Measurements from ENCODE around the gene TAS2R4.
A peak's percentile ranks its signal among the peaks of the same experiment; 100 is the strongest.
"Not testable (repeated sequence)": the region's sequence is repeated elsewhere in the genome, so short reads cannot be mapped to it uniquely, and the experiment has no call there.

The TAS2R4 gene, protein sequence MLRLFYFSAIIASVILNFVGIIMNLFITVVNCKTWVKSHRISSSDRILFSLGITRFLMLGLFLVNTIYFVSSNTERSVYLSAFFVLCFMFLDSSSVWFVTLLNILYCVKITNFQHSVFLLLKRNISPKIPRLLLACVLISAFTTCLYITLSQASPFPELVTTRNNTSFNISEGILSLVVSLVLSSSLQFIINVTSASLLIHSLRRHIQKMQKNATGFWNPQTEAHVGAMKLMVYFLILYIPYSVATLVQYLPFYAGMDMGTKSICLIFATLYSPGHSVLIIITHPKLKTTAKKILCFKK

DNA sequence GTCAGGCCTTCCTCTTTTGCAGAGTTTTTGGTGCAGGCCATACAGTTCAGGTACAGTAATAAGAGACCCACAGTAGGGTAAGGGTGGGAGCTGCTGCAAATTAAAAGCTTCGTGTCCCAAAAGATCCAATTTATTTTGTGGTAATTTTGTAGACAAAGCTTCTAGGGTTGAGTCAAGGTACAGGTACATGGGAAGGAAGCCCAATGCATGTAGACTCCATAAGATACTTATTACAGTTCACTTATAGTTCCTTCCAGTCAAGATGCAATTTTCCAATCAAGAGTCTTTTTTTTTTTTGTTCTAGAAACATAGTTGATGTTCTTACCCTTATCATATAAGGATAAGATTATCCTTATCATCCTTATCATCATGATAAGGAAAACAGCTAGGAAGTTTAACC is at the start of gene TAS2R4:
TSS of gene TAS2R4 (plus strand) at position 301 of the 400 bp plus-strand sequence. CDS start 1,815 bp downstream, outside the sequence.
- DNase-seq (ENCODE audit: low spot score): no peak

DNA sequence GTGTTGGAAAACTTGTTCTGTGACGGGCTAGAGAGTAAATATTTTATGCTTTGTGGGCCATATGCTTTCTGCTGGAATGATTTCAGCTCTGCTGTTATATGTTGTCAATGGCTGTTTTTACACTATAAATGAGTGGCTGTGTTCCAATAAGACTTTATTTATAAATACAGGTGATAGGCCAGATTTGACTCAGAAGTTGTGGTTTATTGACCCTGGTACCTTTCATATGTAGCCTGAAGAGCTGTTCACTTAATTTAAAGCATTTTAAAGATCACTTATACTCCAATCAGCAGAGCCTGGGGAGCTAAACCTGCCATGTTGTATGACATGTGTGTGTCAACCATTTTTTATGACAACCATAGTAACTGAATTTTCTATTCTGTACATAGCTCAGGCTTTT is 47.5 kb upstream of the TAS2R4 start:
- DNase-seq (ENCODE audit: low spot score): no peak

DNA sequence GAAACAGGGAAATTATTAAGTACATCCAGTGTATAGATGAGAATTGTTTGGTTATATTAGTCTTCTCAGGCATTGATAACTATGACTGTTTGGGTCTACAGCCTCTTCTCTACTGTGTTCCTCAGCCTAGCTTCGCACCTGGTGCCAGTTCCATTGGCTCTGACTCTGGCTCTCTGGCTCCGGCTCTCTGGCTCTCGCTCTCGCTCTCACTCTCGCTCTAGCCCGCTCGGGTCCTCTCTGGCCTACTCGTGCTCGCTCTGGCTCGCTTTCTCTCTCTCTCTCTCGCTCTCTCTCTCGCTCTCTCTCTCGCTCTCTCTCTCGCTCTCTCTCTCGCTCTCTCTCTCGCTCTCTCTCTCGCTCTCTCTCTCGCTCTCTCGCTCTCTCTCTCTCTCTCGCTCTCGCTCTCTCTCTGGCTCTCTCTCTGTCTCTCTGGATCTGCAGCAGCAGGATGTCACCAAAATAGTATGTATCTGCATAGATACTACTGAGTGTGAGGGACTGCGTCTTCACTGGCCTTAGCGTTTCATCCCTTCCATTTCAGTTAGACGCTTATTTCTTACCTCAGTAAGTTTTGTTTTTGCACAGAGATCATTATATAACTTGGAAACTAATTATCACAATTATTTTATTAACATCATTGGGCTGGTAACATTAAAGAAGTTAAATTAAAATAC is 44.9 kb upstream of the TAS2R4 start:
- DNase-seq (ENCODE audit: low spot score): no peak

DNA sequence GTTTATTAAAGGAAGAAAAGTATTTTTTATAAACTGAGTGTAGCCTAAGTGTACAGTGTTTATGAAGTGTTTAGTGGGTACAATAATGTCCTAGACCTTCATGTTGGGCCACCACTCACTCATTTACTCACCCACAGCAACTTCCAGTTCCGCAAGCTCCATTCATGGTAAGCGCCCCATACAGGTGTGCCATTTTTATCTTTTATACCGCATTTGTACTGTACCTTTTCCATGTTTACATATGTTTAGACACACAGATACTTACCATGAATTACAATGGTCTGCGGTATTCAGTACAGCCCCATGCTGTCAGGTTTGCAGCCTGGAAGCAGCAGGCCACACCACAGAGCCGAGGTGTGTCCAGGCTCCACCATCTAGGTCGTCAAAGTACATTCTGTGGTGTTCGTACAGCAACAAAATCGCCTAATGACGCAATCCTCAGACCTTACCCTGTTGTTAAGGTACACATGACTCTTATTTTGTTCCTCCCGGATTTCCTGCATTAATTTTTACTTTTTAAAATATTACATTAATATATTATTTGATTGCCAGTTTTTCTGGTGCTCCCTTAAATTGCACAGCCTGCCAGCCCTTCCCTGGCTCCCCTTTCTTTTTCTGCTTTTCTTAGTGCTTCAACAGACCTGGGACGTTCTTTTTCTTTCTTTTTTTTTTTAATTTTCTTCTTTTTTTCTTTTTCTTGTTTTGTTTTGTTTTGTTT is 39.2 kb upstream of the TAS2R4 start:
- DNase-seq (ENCODE audit: low spot score): no peak

DNA sequence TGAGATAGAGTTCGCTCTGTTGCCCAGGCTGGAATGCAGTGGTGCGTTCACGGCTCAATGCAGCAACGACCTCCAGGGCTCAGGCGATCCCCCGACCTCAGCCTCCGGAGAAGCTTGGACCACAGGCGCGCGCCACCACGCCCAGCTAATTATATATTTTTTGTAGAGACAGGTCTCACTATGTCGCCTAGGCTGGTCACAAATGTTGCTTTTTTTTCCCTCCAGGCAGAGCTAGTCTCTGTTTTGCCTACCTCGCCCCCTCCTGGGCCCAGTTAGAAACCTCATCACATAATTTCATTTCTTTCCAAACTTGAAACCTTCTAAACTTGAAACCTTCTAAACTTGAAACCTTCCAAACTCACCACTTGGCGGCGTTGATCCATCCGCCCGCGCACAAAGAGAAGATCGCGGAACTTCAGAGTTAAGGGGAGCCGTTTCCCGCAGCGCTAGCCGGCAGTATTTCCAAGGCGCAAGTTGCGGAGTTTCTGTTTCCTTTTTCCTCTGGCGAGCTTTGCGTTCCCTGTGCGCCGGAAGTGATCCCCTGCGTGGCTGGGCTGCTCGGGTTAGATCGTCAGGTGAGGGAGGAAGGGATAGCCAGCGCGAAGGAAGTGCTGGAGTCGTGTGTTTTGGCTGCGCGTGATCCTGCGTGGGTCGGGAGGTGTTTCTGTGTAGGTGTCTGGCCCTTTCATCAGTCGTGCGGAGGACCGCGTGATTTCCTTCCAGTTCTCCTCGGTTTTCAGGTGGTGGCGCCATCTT is 38.5 kb upstream of the TAS2R4 start, which contains the start of gene SSBP1:
TSS of gene SSBP1 (plus strand) at position 523 of the 756 bp plus-strand sequence. CDS start 809 bp downstream, outside the sequence.
- DNase-seq (ENCODE audit: low spot score): peak; percentile 91

DNA sequence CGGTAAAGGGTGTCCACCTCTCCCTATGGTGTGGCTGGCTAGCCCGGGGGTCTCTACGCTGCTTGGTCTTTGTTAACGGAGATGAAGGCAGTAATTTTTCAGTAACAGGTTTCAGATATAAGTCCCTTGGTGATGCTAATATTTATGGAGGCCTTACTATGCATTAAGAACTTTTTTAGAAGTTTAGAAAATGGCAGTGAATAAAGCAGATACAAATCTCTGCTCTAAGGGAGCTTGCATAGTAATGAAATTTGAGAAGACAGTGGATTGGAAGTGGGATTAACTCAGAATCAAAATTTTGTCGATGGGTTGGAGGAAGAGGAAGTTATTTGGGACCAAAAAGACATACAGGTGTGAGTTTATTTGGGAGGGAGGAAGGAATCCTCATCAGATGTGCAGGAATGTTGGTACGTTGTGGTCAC is 37.9 kb upstream of the TAS2R4 start:
- DNase-seq (ENCODE audit: low spot score): no peak

DNA sequence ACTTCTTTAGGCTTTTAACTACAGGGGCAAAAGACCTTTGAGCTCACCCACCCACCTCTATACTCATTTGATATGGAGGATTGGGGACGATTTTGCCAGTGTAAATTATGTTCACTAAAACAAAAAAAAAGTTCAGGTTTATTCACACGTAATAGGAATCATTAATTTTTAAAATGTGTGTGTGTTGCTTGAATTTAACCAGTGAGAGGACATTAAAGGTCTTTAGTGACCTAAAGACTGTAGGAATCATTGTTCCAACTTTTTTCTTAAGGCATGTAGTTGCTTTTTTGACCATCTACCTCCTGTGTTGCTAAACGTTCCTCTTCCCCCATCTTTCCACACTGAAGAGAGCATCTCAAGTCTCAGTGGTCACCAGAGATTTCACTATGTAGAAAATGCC is 37.2 kb upstream of the TAS2R4 start:
- no peak for DNase-seq (ENCODE audit: low spot score)

DNA sequence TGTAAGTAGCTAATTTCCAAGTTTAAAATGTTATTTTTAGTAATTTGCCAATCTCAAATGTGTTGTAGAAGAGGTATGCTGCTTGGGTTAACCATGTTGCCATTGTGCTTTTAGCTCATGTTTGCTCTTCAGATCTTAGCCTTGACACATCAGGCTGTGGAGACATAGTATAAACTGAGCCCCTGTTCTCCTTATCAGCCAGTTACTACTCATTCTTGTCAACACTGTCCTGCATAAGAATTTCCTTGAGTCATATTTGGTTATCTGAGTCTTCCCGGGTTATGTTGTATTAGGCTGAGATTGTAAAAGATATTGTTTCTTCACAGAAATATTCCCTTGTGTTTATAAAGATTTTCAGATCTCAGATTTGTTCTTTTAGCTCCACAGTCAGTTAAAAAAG is 34.2 kb upstream of the TAS2R4 start:
- no peak for DNase-seq (ENCODE audit: low spot score)

DNA sequence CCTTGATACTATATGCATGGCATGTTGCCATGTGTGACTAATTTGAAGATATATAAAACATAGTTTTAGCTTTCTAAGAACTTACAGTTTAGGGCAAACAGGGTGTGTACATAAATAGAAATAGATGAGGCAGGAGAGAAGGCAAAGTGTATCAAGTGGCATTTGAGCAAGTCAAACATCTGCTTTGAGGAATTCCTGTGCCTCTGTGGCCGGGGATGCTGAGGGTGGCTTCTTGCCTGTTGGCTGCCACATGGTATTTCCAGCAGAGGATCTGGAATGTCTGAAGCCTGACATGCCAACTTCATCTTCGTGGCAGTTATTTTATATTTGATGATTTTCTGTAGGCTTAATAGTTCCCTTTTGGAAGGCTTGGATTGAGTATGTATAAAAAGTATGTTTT is 32.3 kb upstream of the TAS2R4 start:
- DNase-seq (ENCODE audit: low spot score): no peak

DNA sequence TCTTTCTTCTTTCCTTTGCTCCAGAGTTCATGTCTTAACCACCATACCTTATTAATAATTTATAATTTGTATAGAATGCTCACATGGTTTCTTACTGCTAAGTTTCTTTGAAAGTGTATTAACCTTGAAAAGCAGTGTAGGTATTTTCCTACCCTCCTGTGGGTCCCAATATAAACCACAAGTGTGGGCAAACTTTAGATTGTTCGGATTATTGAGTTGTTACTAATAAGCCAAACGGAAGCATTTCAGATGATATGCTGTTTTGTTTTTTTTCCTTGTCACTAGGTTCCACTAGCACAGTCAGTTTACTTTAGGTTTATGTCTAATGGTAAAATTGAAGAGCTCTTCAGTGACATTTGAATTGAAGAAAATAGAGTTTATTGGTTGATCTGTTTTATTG is 28.1 kb upstream of the TAS2R4 start:
- DNase-seq (ENCODE audit: low spot score): no peak

DNA sequence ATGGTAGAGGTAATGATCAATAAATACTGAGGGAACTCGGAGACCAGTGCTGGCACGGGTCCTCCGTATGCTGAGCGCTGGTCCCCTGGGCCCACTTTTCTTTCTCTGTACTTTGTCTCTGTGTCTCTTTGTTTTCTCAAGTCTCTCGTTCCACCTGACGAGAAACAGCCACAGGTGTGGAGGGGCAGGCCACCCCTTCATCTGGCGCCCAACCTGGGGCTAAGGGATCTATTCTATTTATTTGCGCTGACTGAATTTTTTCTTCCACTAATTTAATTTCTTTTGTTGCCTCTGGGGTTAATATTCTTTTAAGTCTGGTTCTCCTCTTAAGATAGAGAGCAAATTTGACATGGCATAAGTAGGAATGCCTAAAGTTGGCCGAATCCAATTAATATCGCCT is 24.6 kb upstream of the TAS2R4 start:
- not testable (repeated sequence) for DNase-seq (ENCODE audit: low spot score)

DNA sequence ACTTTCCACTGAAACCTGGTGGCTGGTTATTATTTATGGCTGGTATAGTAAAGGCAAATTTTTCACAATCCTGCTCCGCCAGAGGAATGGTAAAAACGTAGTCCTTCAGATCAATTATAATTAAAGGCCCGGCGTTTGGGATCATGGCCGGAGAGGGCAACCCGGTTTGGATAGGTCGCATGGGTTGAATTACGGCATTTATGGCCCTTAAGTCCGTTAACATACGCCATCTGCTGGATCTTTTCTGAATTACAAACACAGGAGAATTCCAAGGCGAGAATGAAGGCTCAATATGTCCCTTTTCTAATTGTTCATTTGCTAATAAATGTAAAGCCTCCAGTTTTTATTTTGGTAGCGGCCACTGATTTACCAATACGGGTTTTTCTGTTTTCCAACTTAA is 23.8 kb upstream of the TAS2R4 start:
- DNase-seq (ENCODE audit: low spot score): no peak

DNA sequence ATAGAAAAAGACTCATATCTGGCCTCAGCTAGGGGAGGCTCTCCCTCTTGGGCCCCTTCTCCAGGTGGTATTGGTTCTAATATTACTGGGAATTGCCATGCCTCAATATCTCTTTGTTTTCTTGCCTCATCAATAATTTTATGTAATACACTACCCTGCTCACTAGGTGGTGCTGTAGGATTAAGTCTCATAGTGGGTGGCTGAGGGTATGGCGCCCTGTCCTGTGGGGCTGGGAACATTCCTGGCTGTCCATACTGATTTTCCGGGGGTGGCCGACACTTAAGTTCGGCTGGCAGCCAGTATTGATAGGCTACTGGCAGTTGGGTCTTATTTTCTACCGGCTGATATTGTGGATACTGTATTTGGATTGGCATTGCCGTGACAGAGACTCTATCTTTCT is 21.5 kb upstream of the TAS2R4 start:
- no peak for DNase-seq (ENCODE audit: low spot score)

DNA sequence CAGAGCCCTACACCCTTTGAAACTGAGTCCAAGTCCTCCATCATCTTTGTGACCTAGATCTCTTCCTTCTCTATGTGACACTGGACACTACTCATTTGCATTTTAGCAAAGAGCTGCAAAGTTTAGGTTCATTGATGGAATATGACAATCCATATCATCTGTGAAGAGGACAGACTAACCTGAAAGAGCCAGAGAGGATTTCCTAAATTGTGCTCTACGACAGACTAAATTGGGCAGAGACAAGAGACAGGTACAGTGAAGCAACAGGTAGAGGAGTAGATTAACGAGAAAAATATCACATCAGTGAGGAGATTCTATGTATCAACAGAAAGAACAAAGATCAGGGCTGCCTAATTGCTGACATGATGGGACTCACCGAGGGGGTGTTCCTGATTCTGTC is 12.7 kb upstream of the TAS2R4 start, which contains the start of gene TAS2R3:
TSS of gene TAS2R3 (plus strand) at position 301 of the 400 bp plus-strand sequence. CDS start at position 363, 62 bp downstream.
- no peak for DNase-seq (ENCODE audit: low spot score)

DNA sequence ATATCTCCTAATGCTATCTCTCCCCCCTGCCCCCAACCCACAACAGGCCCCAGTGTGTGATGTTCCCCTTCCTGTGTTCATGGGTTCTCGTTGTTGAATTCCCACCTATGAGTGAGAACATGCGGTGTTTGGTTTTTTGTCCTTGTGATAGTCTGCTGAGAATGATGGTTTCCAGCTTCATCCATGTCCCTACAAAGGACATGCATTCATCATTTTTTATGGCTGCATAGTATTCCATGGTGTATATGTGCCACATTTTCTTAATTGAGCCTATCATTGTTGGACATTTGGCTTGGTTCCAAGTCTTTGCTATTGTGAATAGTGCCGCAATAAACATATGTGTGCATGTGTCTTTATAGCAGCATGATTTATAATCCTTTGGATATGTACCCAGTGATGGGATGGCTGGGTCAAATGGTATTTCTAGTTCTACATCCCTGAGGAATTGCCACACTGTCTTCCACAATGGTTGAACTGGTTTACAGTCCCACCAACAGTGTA is 6.3 kb upstream of the TAS2R4 start:
- DNase-seq (ENCODE audit: low spot score): not testable (repeated sequence)

DNA sequence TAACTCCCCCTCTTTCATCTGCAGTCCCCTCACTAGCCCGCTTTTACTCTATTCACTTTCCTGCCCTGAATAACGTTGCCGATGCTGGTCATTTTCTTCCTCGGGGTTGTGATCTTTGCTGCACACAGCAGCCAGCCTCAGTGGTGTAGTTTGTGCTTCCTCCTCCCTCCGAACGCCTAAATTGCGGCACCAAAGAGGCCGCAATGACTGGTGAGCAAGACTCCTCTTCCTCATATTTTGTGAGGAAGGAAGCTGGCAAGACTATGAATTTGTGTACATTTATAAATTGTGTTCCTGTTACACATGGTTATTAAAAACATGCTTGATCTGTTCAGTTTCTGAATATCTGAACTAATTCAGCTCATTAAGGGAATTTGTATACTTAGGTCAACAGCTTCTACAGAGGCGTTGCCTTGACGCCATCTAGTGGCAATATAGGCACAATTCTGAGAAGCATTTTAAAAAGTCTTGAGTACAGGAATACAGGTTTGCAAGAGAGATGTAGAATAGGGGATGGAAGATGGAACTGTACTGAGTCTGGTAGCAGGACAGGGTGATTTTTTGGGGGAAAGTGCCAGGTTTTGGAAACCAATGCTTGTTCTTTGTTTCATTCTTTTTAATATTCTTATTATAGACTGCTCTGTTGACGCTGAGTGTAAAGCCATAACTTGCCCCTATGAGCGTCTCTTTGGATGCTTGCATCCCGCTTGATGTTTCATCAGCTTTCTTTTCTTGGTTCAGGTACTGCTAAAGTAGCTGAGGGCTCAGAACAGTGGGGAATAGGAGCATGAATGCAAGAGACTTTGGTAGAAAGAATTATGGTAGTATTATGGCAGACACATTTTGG is 9.5 kb downstream of the TAS2R4 start:
- no peak for DNase-seq (ENCODE audit: low spot score)

DNA sequence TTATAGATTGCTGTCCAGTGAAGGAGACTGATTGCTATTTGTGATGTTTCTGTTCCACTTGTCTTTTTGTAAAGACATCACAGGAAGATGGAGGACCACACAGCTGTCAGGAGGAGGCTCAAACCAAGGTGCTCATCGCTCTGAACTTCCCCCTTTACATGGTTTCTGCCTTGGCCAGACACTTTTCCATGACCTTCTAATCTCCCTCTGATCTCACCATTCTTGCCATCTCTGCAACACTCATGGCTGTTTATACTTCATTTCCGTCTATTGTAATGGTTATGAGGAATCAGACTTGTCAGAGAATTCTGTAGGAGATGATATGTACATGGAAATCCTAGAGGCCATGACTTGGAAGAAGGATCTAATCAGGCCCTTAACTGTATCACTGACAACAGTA is 11.8 kb downstream of the TAS2R4 start:
- DNase-seq (ENCODE audit: low spot score): no peak

DNA sequence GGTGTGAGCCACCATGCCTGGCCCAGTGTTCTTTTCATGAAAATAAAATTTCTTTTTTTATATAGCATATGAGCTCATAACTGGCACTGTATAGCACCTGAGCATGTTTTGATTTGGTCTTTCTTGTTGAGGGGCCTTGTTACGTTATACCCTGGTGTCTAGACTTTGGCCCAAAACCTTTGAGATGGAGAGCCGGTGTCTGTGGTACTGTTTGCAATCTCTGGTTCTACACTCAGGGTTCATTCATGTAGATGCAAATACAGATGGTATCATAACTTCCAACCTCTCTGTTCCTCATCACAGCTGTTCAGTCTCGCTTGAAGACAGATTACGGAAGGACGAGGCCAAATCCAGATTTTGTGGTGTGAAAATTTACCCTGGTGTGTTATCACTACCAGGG is 13.4 kb downstream of the TAS2R4 start, which contains the start of gene TAS2R5:
TSS of gene TAS2R5 (plus strand) at position 301 of the 400 bp plus-strand sequence. CDS start 145 bp downstream, outside the sequence.
- no peak for DNase-seq (ENCODE audit: low spot score)

DNA sequence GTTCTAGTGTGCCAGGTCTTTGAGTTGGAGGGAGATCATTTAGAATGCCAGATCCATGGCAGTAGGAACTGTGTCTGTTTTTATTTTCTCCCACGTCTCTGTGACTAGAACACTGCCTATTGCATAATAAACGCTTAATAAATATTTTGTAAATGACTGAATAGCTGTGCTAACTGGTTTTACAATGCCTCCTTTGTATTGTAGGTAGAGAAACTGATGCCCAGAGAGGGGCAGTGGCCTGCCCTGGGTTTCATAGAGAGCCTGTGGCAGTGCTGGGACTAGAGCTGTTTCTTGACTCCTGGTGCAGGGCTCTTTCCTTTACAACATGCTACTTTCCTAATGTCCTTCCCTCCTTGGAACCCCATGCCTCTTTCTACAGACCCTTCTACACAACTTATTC is 16.1 kb downstream of the TAS2R4 start:
- DNase-seq (ENCODE audit: low spot score): no peak

DNA sequence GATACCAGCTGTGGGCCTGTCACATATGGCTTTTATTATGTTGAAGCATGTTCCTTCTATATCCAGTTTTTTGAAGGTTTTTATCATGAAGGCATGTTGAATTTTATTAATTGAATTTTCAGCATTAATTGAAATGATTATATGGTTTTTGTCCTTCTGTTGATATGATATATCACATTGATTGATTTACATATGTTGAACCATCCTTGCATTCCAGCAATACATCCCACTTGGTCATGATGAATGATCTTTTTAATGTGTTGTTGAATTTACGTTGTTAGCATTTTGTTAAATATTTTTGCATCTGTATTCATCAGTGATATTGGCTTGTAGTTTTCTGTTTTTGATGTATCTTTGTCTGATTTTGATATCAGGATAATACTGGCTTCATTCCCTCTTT is 43.6 kb downstream of the TAS2R4 start:
- DNase-seq (ENCODE audit: low spot score): no peak

DNA sequence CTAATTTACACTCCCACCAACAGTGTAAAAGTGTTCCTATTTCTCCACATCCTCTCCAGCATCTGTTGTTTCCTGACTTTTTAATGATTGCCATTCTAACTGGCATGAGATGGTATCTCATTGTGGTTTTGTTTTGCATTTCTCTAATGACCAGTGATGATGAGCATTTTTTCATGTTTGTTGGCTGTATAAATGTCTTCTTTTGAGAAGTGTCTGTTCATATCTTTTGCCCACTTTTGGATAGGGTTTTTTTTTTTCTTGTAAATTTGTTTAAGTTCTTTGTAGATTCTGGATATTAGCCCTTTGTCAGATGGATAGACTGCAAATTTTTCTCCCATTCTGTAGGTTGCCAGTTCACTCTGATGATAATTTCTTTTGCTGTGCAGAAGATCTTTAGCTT is 46.0 kb downstream of the TAS2R4 start:
- not testable (repeated sequence) for DNase-seq (ENCODE audit: low spot score)
